Thoracic aorta (tissue), 2 donors: Measurements from ENCODE around the gene TAC4. TPM values are rescaled to one million over a fixed set of nuclear protein-coding genes. Genes with fewer than 3 reads are reported as not detected.
"Not testable (repeated sequence)": the region's sequence is repeated elsewhere in the genome, so short reads cannot be mapped to it uniquely, and the experiment has no call there.

ENCODE experiments used
- ATAC-seq: fragments of 150-250 bp; one replicate; pipeline ENCODE4 v1.8.0; 2017; ENCODE audit warnings: low read depth; ENCODE audit not compliant: insufficient number of reproducible peaks, low FRiP score
- DNase-seq: peaks from one replicate; pipeline ENCODE4 v3.0.0-alpha.2; 2020; ENCODE audit warnings: low spot score
- H3K27ac ChIP-seq, 2 donors: fragments of 200-600 bp; sonication (generic); 1 replicate in 1 of 2; 2 replicates in 1 of 2; pipeline ENCODE4 v1.5.1; 2016; ENCODE audit warnings: mild to moderate bottlenecking in 2 of 2, moderate library complexity in 2 of 2
- H3K27me3 ChIP-seq: fragments of 200-600 bp; sonication (generic); replicated peaks from 2 replicates; pipeline ENCODE4 v1.6.0; 2016; ENCODE audit warnings: mild to moderate bottlenecking; ENCODE audit not compliant: insufficient read depth
- H3K36me3 ChIP-seq: fragments of 200-600 bp; sonication (generic); one replicate; pipeline ENCODE4 v1.5.1; 2016
- H3K4me1 ChIP-seq, 2 donors: fragments of 200-600 bp; sonication (generic); 1 replicate in 1 of 2; 2 replicates in 1 of 2; pipeline versions ENCODE4 v1.5.1 to v1.6.0; 2016; ENCODE audit warnings: low read depth in 2 of 2, mild to moderate bottlenecking in 1 of 2; ENCODE audit not compliant: control insufficient read depth in 1 of 2
- H3K4me3 ChIP-seq: fragments of 200-600 bp; sonication (generic); 2 replicates; pipeline ENCODE4 v1.5.1; 2016; ENCODE audit warnings: mild to moderate bottlenecking
- H3K9me3 ChIP-seq: fragments of 200-600 bp; sonication (generic); 2 replicates; pipeline ENCODE4 v1.5.1; 2016
- total RNA-seq, 2 donors: library from RNA; depleted of rRNA; stranded (reverse); fragments of >200 nt; gene quantifications; one replicate each; pipeline versions ENCODE4 v1.1.0 to v1.2.3, GENCODE V29; 2016
- TF ChIP-seq, protein P1 (sequence below): fragments of 200-600 bp; sonication (generic); IDR thresholded peaks from one replicate; pipeline ENCODE4 v1.5.1; 2019; ENCODE audit warnings: antibody characterized with exemption

Gene TAC4
- total RNA-seq, 2 donors from 2014 or later, result not detected

DNA sequence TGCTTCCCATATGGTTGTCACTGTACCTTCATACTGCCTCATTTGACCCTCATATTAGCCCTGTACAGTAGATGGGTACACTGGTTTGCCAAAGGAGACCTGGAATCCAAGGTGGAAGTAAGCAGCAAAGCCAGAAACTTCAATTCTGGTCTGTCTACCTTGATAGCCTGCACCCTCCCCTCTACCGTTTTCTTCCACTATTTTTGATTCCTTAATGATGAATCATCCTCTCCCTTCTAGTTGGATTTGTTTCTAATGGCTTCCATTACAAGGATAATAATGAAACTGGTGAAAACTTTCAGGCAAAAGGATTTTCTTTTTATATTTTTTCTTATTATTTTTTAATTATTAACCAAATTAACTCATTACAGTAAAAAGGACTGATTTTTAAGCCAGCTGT lies 17.3 kb downstream of the TAC4 start:
- DNase-seq (no peak), ATAC-seq (no peak)
- Histone ChIP-seq H3K4me3 (no peak overlapping the region), H3K27me3 (no peaks in the 10 kb centered on the region), H3K27ac (peak overlapping the region; percentile 36 to 53), H3K36me3 (peaks cover 26% of the 10 kb centered on the region), H3K9me3 (no peaks in the 10 kb centered on the region), H3K4me1 (peaks cover 19 to 42% of the 10 kb centered on the region in 2 donors)
- TF ChIP-seq, protein P1, sequence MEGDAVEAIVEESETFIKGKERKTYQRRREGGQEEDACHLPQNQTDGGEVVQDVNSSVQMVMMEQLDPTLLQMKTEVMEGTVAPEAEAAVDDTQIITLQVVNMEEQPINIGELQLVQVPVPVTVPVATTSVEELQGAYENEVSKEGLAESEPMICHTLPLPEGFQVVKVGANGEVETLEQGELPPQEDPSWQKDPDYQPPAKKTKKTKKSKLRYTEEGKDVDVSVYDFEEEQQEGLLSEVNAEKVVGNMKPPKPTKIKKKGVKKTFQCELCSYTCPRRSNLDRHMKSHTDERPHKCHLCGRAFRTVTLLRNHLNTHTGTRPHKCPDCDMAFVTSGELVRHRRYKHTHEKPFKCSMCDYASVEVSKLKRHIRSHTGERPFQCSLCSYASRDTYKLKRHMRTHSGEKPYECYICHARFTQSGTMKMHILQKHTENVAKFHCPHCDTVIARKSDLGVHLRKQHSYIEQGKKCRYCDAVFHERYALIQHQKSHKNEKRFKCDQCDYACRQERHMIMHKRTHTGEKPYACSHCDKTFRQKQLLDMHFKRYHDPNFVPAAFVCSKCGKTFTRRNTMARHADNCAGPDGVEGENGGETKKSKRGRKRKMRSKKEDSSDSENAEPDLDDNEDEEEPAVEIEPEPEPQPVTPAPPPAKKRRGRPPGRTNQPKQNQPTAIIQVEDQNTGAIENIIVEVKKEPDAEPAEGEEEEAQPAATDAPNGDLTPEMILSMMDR, result no peak

DNA sequence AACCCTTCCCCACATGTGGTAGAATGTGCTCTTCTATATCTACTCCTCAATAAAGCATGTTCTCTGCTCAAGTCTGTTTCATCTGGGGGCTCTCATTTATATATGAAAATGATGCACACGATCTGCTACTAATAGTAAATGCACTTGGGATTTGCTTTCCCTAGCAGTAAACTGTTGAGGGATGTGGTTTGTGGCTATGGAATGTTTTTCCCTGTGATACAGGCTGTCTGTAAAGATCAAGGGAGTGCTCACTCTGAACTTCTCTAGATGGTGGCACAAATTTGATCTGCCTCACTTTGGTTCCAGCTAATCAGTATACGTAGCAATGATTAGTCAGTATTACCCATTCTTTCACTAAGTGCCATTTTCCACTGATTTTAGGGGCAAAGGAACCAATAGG lies 18.8 kb downstream of the TAC4 start:
- ATAC-seq (no peak), DNase-seq (no peak)
- TF ChIP-seq, protein P1, result no peak
- no peaks in the 10 kb centered on the region for H3K27me3 ChIP-seq
- no peaks in the 10 kb centered on the region for H3K9me3 ChIP-seq
- peaks cover 13 to 31% of the 10 kb centered on the region in 2 donors for H3K4me1 ChIP-seq
- peaks cover 29% of the 10 kb centered on the region for H3K36me3 ChIP-seq
- H3K4me3 ChIP-seq, result no peak overlapping the region
- H3K27ac ChIP-seq, result peak overlapping the region in 1 of 2 donors; percentile 57

DNA sequence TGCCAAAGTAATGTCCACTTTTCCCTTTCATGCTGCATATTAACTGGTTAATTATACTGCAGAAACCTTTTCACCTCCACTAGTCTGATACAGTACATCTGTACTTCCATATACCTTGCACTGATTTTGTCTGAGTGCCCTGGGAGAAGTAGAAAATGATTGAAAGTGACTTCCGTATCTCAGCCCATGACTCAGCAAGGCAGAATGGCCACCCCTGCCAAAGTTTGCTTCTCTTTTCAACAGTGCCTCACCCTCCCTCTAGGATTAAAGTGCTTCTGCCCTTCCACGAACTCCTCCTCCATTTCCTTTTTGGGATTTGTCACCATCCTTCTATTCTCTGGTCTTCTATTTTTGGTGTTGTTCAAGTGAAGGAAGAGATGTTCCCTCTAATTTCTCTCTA lies 19.5 kb downstream of the TAC4 start:
- Histone ChIP-seq H3K4me1 (peaks cover 13 to 31% of the 10 kb centered on the region in 2 donors), H3K36me3 (peaks cover 36% of the 10 kb centered on the region), H3K27ac (peak overlapping the region; percentile 5 to 57)
- not testable (repeated sequence) for H3K9me3 ChIP-seq, H3K4me3 ChIP-seq, DNase-seq, H3K27me3 ChIP-seq
- peak; percentile 82 for ATAC-seq

DNA sequence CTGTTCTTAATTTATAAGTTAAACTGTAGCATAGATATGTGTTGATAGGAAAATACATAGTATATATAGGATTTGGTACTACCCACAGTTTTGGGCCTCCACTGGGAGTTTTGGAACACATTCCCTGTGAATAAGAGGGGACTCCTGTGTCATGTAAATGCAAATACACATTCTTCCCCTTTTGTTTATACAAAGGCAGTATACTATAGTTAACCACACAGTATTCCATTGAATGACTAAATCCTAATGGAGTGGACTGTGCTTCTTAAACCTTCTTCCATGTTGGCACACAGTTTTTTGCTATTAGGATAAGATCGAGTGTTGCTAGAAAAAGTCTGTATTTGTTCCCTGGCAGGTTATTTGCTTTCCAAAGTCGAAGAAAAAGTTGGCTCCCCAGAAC lies 22.2 kb downstream of the TAC4 start:
- no peak overlapping the region for H3K4me3 ChIP-seq
- TF ChIP-seq, protein P1, result no peak
- H3K4me1 ChIP-seq, result peaks cover 17 to 23% of the 10 kb centered on the region in 2 donors
- H3K9me3 ChIP-seq, result no peaks in the 10 kb centered on the region
- DNase-seq, result no peak
- H3K27me3 ChIP-seq, result no peaks in the 10 kb centered on the region
- H3K27ac ChIP-seq, result no peak overlapping the region
- ATAC-seq, result no peak
- H3K36me3 ChIP-seq, result peaks cover 59% of the 10 kb centered on the region

DNA sequence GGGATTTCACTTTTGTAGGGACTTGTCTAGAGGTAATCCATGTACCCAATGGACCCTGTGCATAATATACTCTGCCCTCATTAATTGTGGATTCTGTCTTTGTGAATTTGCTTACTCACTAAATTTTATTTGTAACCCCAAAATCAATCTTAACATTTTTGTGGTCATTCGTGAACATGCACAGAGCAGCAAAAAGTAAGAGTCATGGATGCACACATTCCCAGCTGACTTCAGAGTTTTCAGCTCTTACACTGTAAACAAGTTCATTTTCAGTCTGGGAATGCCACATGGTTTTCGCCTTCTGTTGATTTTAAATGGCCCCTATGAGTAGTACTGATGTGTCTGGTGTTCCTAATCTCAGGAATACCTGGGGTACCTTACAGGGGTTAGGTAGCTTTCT lies 24.3 kb downstream of the TAC4 start:
- no peak overlapping the region for H3K4me3 ChIP-seq
- H3K27me3 ChIP-seq, result no peaks in the 10 kb centered on the region
- peaks cover 65% of the 10 kb centered on the region for H3K36me3 ChIP-seq
- no peak for ATAC-seq
- peaks cover 10 to 17% of the 10 kb centered on the region in 2 donors for H3K4me1 ChIP-seq
- no peaks in the 10 kb centered on the region for H3K9me3 ChIP-seq
- TF ChIP-seq, protein P1, result no peak
- H3K27ac ChIP-seq, result no peak overlapping the region
- no peak for DNase-seq

DNA sequence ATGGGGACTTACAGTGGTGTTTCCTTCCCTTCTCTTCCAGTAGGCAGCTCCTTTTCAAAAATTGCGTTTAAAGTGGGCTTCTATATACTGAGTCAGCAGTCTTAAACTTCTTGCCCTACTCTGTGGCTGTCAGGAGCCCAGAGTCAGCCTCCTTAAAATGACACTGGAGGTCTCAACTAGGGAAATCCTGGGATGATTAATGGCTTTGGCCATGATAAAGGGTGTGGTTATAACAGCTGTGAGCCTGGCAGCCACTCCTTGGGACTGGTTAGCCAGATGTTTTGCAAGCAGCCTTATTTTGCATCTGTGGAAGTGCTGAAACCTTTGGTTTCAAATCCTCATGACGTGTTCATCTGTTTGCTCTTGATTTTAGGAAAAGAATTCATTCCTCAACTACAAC lies 25.0 kb downstream of the TAC4 start:
- DNase-seq, result no peak
- H3K4me1 ChIP-seq, result peaks cover 5 to 9% of the 10 kb centered on the region in 2 donors
- no peak for ATAC-seq
- H3K4me3 ChIP-seq, result no peak overlapping the region
- no peak overlapping the region for H3K27ac ChIP-seq
- no peaks in the 10 kb centered on the region for H3K9me3 ChIP-seq
- TF ChIP-seq, protein P1, result no peak
- peaks cover 73% of the 10 kb centered on the region for H3K36me3 ChIP-seq
- H3K27me3 ChIP-seq, result no peaks in the 10 kb centered on the region
